GM10248 (cell line): ENCODE measurements around the gene GATAD1.

Experiments used
- CTCF ChIA-PET: fragments of 300-600 bp; sonication (Branson Sonifier 250); formaldehyde crosslinking; extraction: SDS; loops from one replicate; lab custom pipeline; 2021; ENCODE audit warnings: antibody characterized with exemption; lab: Yijun Ruan, JAX
- POLR2A ChIA-PET: fragments of 350-650 bp; sonication (Branson Sonifier 250); formaldehyde crosslinking; extraction: SDS; loops from one replicate; lab custom pipeline; 2020; ENCODE audit warnings: antibody characterized with exemption; lab: Yijun Ruan, JAX
- DNase-seq: peaks from one replicate; pipeline ENCODE4 v3.0.0; 2012; ENCODE audit errors: extremely low spot score
- CTCF ChIP-seq: IDR thresholded peaks from 2 replicates; pipeline ENCODE4 v1.5.1; 2012; ENCODE audit warnings: mild to moderate bottlenecking, low read depth; ENCODE audit errors: extremely low read depth, missing control alignments, control extremely low read depth

GATAD1 gene

GRCh38 chr7:92504563-92504962, 57.3 kb downstream of the GATAD1 start:
- ChIA-PET CTCF (no interaction called here), POLR2A (no interaction called here)
- DNase-seq: no peak
- no peak for TF ChIP-seq CTCF

- DNase-seq: no peak
- CTCF ChIA-PET: interaction anchor here (0.8 to 1.6 kb wide), 2 partner anchors 11 to 17 kb away, joined by 3 to 4 read pairs; no protein-coding TSS in a partner anchor
- POLR2A ChIA-PET: no interaction called here
- no peak for TF ChIP-seq CTCF
Observed at GRCh38 chr7:92506363-92506762, 59.1 kb downstream of the GATAD1 start.

GRCh38 chr7:92508946-92509345, 61.7 kb downstream of the GATAD1 start:
- CTCF ChIA-PET: no interaction called here
- no peak for DNase-seq
- no peak for TF ChIP-seq CTCF
- POLR2A ChIA-PET: no interaction called here
